Trophoblast cell (in vitro differentiated cells and primary cell): Measurements from ENCODE around the gene TPX2.

Experiments used
- DNase-seq, 2 donors: peaks; one replicate each; pipeline ENCODE4 v3.0.0-alpha.2; 2016
- H2AFZ ChIP-seq: 2 replicates; pipeline ENCODE4 v1.6.1; 2013; ENCODE audit warnings: low read length, moderate library complexity, mild to moderate bottlenecking; ENCODE audit not compliant: insufficient read depth, poor library complexity
- H2AK5ac ChIP-seq: 2 replicates; pipeline ENCODE4 v1.6.1; 2013; ENCODE audit warnings: mild to moderate bottlenecking, low read length
- H2BK120ac ChIP-seq: 2 replicates; pipeline ENCODE4 v1.6.1; 2013; ENCODE audit warnings: low read length, mild to moderate bottlenecking, moderate library complexity; ENCODE audit not compliant: insufficient read depth, poor library complexity
- H2BK12ac ChIP-seq: 2 replicates; pipeline ENCODE4 v1.6.1; 2013; ENCODE audit warnings: mild to moderate bottlenecking, low read length, moderate library complexity
- H2BK5ac ChIP-seq: 2 replicates; pipeline ENCODE4 v1.6.1; 2013; ENCODE audit warnings: low read length, low read depth, moderate library complexity, mild to moderate bottlenecking; ENCODE audit not compliant: poor library complexity
- H3K14ac ChIP-seq: 2 replicates; pipeline ENCODE4 v1.6.1; 2013; ENCODE audit warnings: mild to moderate bottlenecking, low read length
- H3K18ac ChIP-seq: 2 replicates; pipeline ENCODE4 v1.6.1; 2013; ENCODE audit warnings: mild to moderate bottlenecking, low read length
- H3K23ac ChIP-seq: 2 replicates; pipeline ENCODE4 v1.6.1; 2013; ENCODE audit warnings: low read length
- H3K27ac ChIP-seq: 2 replicates; pipeline ENCODE4 v1.5.1; 2013; ENCODE audit warnings: low read depth, mild to moderate bottlenecking, inconsistent platforms, low read length, moderate library complexity
- H3K27me3 ChIP-seq: 2 replicates; pipeline ENCODE4 v1.6.1; 2013; ENCODE audit warnings: inconsistent platforms, mild to moderate bottlenecking, low read length, moderate library complexity; ENCODE audit not compliant: insufficient read depth
- H3K36me3 ChIP-seq, 2 experiments: 1 replicate in 1 of 2; 2 replicates in 1 of 2; pipeline ENCODE4 v1.6.1; 2013; ENCODE audit warnings: low read length in 2 of 2, mild to moderate bottlenecking in 2 of 2, moderate library complexity in 1 of 2; ENCODE audit not compliant: insufficient read depth in 2 of 2, control insufficient read depth in 1 of 2
- H3K4ac ChIP-seq: 2 replicates; pipeline ENCODE4 v1.6.1; 2013; ENCODE audit warnings: low read depth, mild to moderate bottlenecking, low read length, moderate library complexity
- H3K4me1 ChIP-seq, 2 experiments: 1 replicate in 1 of 2; 2 replicates in 1 of 2; pipeline ENCODE4 v1.6.1; 2013; ENCODE audit warnings: low read length in 2 of 2, mild to moderate bottlenecking in 2 of 2, moderate library complexity in 1 of 2; ENCODE audit not compliant: insufficient read depth in 2 of 2, control insufficient read depth in 1 of 2
- H3K4me2 ChIP-seq: 2 replicates; pipeline ENCODE4 v1.6.1; 2013; ENCODE audit warnings: inconsistent platforms, mild to moderate bottlenecking, low read length, moderate library complexity
- H3K4me3 ChIP-seq: 2 replicates; pipeline ENCODE4 v1.5.1; 2013; ENCODE audit warnings: mild to moderate bottlenecking, low read depth, low read length, inconsistent platforms
- H3K79me1 ChIP-seq: one replicate; pipeline ENCODE4 v1.6.1; 2013; ENCODE audit warnings: low read length
- H3K79me2 ChIP-seq: 2 replicates; pipeline ENCODE4 v1.6.1; 2013; ENCODE audit warnings: low read length, mild to moderate bottlenecking; ENCODE audit not compliant: control insufficient read depth, insufficient read depth, poor library complexity
- H3K9ac ChIP-seq: 2 replicates; pipeline ENCODE4 v1.6.1; 2013; ENCODE audit warnings: mild to moderate bottlenecking, low read length
- H3K9me3 ChIP-seq: 2 replicates; pipeline ENCODE4 v1.6.1; 2013; ENCODE audit warnings: low read depth, mild to moderate bottlenecking, control low read depth, inconsistent platforms, low read length; ENCODE audit not compliant: insufficient read depth
- H4K12ac ChIP-seq: 2 replicates; pipeline ENCODE4 v1.6.1; 2013; ENCODE audit warnings: low read depth, mild to moderate bottlenecking, low read length, moderate library complexity
- H4K8ac ChIP-seq: 2 replicates; pipeline ENCODE4 v1.6.1; 2013; ENCODE audit warnings: low read depth, mild to moderate bottlenecking, low read length, moderate library complexity
- H4K91ac ChIP-seq: one replicate; pipeline ENCODE4 v1.6.1; 2013; ENCODE audit warnings: low read depth, mild to moderate bottlenecking, low read length, moderate library complexity
- WGBS: extraction: QIAGEN DNeasy Blood & Tissue Kit; methylation state at CpG from one replicate; pipeline ENCODE4 v1.1.7; 2013; ENCODE audit warnings: missing lambda C conversion rate; ENCODE audit not compliant: insufficient read length, insufficient coverage; ENCODE audit errors: extremely low coverage; 5-methylcytosine and 5-hydroxymethylcytosine counted together

TPX2 gene

DNA sequence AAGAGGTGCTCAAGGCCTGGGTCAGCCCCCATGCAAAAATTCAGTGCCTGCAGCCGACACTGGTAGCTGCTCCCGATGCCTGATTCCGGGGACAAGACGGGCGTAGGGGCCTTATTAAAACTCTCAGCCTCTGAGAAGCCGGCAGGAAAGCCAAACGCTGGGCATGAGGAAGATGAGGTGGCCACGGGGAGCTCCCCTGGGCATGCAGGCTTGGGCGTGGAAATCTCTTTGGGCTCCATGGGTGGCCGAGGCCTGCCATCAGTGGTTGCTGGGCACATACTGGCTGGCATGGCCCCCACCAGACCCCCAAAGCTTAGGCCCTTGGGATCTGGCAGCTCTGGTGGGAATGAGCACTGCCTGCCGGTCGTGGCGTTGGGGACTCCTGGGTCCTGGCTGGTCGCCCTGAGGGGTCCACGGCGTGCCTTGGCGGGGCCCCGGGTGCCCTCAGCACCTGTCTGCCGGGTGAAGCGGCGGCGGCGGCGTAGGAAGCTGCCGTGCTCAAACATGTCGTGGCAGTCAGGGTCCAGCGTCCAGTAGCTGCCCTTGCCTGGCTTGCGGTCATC, 105.7 kb downstream of the TPX2 start:
- H3K27me3 ChIP-seq: no peaks in the 10 kb centered on the region
- no peak overlapping the region for H3K18ac ChIP-seq
- no peak overlapping the region for H2BK5ac ChIP-seq
- H3K14ac ChIP-seq: no peak overlapping the region
- no peaks in the 10 kb centered on the region for H3K79me2 ChIP-seq
- H3K4me1 ChIP-seq: peaks cover 9 to 21% of the 10 kb centered on the region in 2 experiments
- H2BK120ac ChIP-seq: no peak overlapping the region
- no peak for DNase-seq
- H3K4me2 ChIP-seq: no peak overlapping the region
- H3K4ac ChIP-seq: no peak overlapping the region
- WGBS: no CpG with 5 or more reads among the region's 28 CpGs
- H2AFZ ChIP-seq: no peak overlapping the region
- H3K36me3 ChIP-seq: no peaks in the 10 kb centered on the region
- no peak overlapping the region for H4K12ac ChIP-seq
- no peak overlapping the region for H3K4me3 ChIP-seq
- no peak overlapping the region for H2BK12ac ChIP-seq
- no peak overlapping the region for H3K23ac ChIP-seq
- H3K9me3 ChIP-seq: peaks cover 2% of the 10 kb centered on the region
- no peak overlapping the region for H3K9ac ChIP-seq
- H4K91ac ChIP-seq: no peak overlapping the region
- H2AK5ac ChIP-seq: no peak overlapping the region
- H4K8ac ChIP-seq: no peak overlapping the region
- H3K27ac ChIP-seq: no peak overlapping the region
- H3K79me1 ChIP-seq: no peaks in the 10 kb centered on the region

DNA sequence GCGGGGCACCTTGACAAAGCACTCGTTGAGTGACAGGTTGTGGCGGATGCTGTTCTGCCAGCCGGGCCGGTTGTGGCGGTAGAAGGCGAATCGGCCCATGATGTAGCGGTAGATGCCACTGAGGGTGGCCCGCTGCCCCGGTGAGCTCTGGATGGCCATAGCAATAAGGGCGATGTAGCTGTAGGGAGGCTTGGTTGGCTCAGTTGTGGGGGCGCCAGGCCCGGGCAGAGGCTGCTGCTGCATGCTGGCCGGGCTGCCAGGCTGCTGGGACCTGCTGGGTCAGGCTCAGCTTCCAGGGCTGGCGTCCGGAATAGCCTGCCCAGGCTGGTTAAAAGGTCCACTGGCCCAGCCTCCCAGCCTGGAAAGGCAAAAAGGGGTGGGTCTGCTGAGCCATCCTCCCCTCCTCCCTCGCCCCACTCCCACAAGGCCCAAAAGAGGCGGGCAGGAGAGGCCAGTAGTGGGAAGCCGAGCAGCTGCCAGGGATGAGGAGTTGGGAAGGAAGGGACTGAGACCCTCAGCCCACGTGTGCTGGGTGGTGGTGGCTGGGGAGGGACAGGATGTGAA, 106.3 kb downstream of the TPX2 start, which contains the start of gene FOXS1:
TSS of gene FOXS1 (minus strand) at position 305 of the 564 bp plus-strand sequence. CDS start at position 243, 62 bp downstream.
- Histone ChIP-seq H2AFZ (no peak within 1 kb of the TSS), H2AK5ac (no peak within 1 kb of the TSS), H3K4me2 (no peak within 1 kb of the TSS), H4K8ac (no peak within 1 kb of the TSS), H3K18ac (no peak within 1 kb of the TSS), H3K27ac (no peak within 1 kb of the TSS), H3K79me1 (no peaks in the 10 kb centered on the region), H2BK120ac (no peak within 1 kb of the TSS), H3K27me3 (peaks cover 2% of the 10 kb centered on the region), H3K36me3 (no peaks in the 10 kb centered on the region), H2BK5ac (no peak within 1 kb of the TSS), H3K4ac (no peak within 1 kb of the TSS), H4K91ac (no peak within 1 kb of the TSS), H3K4me3 (no peak within 1 kb of the TSS), H3K4me1 (peaks cover 9 to 21% of the 10 kb centered on the region in 2 experiments), H2BK12ac (no peak within 1 kb of the TSS), H3K23ac (no peak within 1 kb of the TSS), H3K9ac (no peak within 1 kb of the TSS), H3K14ac (no peak within 1 kb of the TSS), H3K9me3 (peaks cover 2% of the 10 kb centered on the region), H3K79me2 (no peaks in the 10 kb centered on the region), H4K12ac (no peak within 1 kb of the TSS)
- no CpG with 5 or more reads among the region's 21 CpGs for WGBS
- DNase-seq: no peak

DNA sequence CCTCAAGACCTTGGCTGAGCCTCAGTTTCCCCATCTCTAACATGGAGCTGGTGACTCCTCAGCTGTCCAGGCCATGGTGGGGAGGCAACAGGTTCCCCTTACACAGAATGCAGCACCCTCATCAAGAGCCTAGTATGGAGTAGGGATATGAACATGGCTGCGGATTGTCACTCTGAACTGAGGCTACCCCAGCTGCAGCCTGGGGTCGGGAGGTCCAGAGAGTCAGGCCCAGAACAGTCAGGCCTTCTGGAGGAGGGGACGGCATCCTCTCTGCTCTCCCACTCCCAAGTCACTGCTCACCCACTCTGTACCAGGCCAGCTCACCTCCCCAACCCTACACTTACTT, 107.7 kb downstream of the TPX2 start:
- Histone ChIP-seq H3K18ac (no peak overlapping the region), H3K23ac (no peak overlapping the region), H4K12ac (no peak overlapping the region), H3K4me3 (no peak overlapping the region), H2AFZ (no peak overlapping the region), H2BK120ac (no peak overlapping the region), H2BK12ac (no peak overlapping the region), H3K36me3 (no peaks in the 10 kb centered on the region), H4K8ac (no peak overlapping the region), H3K79me1 (no peaks in the 10 kb centered on the region), H3K4ac (no peak overlapping the region), H3K9ac (no peak overlapping the region), H3K27me3 (peaks cover 2% of the 10 kb centered on the region), H3K9me3 (peaks cover 2% of the 10 kb centered on the region), H3K27ac (no peak overlapping the region), H3K4me2 (no peak overlapping the region), H2AK5ac (no peak overlapping the region), H3K14ac (no peak overlapping the region), H4K91ac (no peak overlapping the region), H3K4me1 (peaks cover 9 to 19% of the 10 kb centered on the region in 2 experiments), H3K79me2 (no peaks in the 10 kb centered on the region), H2BK5ac (no peak overlapping the region)
- no peak for DNase-seq
- no CpG with 5 or more reads among the region's 3 CpGs for WGBS

DNA sequence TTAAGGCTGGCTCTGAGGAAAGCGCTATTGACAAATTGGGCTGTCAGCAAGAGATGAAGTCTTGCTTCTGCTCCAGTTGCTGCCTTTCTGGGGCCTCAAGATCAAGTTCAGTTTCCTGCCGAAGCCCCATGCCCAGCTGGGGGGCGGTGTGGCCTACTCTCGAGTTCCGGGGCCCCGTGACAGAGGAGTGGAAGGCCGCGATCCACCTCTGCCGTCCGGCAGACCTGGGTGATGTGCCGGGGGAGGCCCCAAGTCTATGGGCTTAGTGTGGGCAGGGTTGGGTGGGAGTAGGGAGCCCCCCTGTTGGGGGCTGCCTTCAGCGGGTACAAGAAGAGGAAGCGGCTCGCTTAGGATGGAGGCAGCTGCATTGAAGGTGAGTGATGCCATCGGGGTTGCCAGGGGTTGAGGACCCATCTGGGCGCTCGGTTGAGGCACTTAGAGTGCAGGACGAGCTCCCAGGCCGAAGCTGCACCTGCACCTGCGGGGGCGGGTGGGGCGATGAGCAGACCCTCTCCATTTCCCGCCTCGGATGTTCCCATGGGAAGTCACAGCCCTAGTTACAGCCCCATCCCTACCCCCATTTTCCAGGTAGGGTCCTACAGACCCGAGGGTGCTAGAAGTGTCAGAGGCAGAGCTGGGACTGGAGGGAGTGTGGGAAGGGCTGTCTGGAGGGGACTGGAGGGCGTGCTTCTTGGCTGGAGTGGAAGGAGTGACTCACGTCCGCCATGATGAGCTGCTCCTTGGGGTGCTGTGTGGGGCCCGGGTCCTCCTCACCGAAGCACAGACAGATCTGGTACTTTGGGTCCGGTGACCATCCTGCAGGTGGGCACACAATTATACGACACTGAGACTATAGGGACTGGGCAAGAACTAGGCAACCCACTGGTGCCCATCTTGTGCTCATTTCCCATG, 109.3 kb downstream of the TPX2 start:
- DNase-seq: no peak
- H2BK12ac ChIP-seq: no peak overlapping the region
- H3K4me3 ChIP-seq: no peak overlapping the region
- no peaks in the 10 kb centered on the region for H3K79me1 ChIP-seq
- H2AFZ ChIP-seq: no peak overlapping the region
- H3K9me3 ChIP-seq: peaks cover 2% of the 10 kb centered on the region
- H2BK5ac ChIP-seq: no peak overlapping the region
- no peak overlapping the region for H3K9ac ChIP-seq
- no peak overlapping the region for H3K27ac ChIP-seq
- H2BK120ac ChIP-seq: no peak overlapping the region
- no peak overlapping the region for H4K12ac ChIP-seq
- no peak overlapping the region for H3K23ac ChIP-seq
- H3K4me2 ChIP-seq: no peak overlapping the region
- WGBS: no CpG with 5 or more reads among the region's 32 CpGs
- peaks cover 2% of the 10 kb centered on the region for H3K27me3 ChIP-seq
- H2AK5ac ChIP-seq: no peak overlapping the region
- H3K36me3 ChIP-seq: no peaks in the 10 kb centered on the region
- H4K91ac ChIP-seq: no peak overlapping the region
- H3K4ac ChIP-seq: no peak overlapping the region
- H3K14ac ChIP-seq: no peak overlapping the region
- H3K4me1 ChIP-seq: peaks cover 2 to 3% of the 10 kb centered on the region in 2 experiments
- no peak overlapping the region for H3K18ac ChIP-seq
- no peak overlapping the region for H4K8ac ChIP-seq
- H3K79me2 ChIP-seq: no peaks in the 10 kb centered on the region
